Dermis blood vessel endothelial cell (primary cell): ENCODE results near the gene RNF180. TPM values are rescaled to one million over a fixed set of nuclear protein-coding genes. Genes with fewer than 3 reads are reported as not detected.
A peak's percentile ranks its signal among the peaks of the same experiment; 100 is the strongest.
"Not testable (repeated sequence)": the region's sequence is repeated elsewhere in the genome, so short reads cannot be mapped to it uniquely, and the experiment has no call there.

Source experiments
- DNase-seq: peaks from one replicate; pipeline ENCODE4 v3.0.0; 2010
- total RNA-seq: library from RNA; depleted of rRNA; stranded (reverse); fragments of >200 nt; gene quantifications from 2 replicates; pipeline ENCODE4 v1.2.3, GENCODE V29; 2014

RNF180 gene
- total RNA-seq, 1 donor from 2014 or later, result 6.1 TPM

DNA sequence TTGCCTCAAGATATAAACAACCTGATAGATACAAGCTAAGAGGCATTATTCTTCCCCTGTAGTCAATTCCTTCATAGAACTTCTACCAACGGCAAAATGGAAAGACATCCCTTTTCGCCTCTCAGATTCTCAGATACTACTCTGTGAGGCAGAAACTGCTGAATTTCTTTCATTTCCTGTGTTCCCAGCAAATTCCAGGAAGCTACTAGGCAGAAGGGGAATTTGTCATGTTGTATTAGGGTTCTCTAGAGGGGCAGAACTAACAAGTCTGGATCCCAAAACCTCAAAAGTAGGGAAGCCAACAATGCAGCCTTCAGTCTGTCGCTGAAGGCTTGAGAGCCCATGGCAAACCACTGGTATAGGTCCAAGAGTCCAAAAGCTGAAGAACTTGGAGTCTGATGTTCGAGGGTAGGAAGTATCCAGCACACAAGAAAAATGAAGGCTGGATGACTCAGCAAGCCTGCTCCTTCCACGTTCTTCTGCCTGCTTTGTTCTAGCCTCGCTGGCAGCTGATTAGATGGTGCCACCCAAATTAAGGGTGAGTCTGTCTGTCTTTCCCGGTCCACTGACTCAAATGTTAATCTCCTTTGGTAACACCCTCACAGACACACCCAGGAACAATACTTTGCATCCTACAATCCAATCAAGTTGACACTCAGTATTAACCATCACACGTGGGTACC lies 15.2 kb downstream of the RNF180 start:
- peak; percentile 15 for DNase-seq

DNA sequence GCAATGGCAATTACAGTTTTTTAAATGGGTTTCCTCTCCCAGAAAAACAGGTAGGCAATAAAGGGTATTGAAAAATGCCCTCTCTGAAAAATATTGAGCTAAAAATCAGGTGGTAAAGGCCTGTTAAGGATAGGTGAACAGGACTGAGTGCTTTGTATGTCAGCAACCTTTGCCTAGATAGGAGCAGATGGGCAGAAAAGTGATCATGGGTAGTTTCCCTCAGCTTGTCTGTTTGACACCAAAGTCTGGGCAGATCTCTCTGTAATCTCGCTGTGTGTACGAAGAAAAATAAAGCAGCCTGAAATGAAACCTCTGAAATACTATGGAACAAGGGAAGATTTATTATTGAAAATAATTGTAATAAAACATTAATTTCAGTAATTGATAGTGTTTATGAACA lies 15.8 kb downstream of the RNF180 start:
- DNase-seq, result no peak

DNA sequence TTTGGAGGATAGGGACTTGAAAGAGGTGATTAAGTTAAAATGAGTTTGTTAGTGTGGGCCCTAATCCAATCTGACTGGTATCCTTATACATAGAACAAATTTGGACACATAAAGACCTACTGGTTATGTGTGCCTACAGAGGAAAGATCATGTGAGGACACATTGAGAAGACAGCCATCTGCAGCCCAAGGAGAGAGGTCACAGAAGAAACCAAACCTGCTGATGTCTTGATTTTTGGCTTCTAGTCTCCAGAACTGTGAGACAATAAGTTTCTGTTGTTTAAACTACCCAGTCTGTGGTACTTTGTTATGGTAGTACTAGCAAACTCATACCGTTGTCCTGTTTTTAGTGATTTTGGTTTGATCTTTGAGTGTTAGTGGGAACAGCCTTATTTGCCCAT lies 18.3 kb downstream of the RNF180 start:
- DNase-seq, result no peak

DNA sequence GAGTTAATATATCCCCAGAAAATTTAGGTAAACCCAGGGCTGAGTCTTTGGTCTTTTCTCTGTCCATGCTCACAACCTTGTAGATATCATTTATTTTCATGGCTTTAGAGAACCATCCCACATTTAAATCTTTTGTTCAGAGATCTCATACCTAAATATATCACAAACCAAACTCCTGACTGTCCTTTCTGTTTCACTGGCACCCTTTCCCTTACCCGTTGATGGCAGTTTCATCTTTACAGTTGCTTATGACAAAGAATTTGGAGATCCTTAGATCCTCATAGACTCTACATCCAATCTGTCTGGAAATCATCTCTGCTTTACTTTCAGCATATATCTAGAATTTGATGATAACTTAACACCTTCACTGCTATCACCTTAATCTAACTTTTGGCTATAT lies 19.2 kb downstream of the RNF180 start:
- no peak for DNase-seq

DNA sequence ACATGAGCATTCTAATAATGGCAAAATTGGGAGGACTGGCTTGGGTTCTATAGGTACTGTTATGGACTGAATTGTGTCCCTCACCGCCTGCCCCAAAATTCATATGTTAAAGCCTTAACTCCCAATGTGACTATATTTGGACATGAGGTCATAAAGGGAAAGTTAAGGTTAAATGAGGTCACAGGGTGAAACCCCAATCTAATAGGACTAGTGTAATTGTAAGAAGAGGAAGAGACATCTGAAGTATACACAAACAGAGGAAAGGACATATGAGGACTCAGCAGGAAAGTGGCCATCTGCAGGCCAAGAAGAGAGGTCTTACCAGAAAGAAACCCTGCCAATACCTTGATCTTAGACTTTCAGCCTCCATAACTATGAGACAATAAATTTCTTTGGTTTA lies 23.1 kb downstream of the RNF180 start:
- no peak for DNase-seq

DNA sequence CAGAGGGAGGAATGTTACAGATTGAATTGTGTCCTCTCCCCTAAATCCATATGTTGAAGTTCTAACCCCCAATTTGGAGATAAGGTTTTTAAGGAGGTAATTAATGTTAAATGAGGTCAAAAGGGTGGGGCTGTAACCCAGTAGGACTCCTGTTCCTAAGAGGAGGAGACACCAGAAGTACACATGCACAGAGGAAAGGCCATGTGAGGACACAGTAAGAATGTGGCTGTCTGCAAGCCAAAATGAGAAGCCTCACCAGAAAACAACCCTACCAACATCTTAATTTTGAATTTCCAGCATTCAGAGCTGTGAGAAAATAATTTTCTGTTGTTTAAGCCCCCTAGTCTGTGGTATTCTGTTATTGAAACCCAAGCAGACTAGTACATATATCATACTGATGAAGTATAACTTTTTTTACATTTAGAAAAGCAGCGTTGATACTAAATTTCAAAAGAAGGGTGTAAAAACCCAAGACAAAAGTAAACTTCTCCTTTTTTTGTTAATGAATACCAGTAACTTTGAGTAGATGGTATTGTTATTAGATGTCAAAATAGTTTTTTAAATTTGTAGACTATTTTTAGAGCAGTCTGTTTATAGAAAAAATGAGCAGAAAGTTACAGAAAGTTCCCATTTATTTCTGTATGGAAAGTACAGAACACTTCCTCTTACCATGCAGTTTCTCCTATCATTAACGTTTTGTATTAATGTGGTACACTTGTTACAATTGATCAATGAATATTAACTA lies 25.1 kb downstream of the RNF180 start:
- DNase-seq, result no peak

DNA sequence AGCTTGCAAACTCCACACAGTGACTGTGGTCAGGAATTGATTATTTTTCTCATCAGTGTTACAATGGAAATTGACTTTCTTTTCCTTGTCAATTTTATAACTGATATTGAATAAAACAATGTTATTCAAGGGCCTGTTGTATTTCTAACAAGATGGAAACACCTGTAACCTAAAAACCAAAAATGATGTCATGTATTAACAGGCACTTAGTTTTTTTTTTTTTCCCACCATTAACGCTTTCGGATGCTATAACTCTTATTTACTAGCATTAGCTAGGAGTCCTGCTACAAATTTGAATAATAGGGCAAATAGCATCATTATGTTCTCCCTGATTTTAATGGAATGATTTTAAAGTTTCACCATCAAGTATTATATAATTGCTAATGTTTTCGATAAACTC lies 30.3 kb downstream of the RNF180 start:
- DNase-seq, result no peak

DNA sequence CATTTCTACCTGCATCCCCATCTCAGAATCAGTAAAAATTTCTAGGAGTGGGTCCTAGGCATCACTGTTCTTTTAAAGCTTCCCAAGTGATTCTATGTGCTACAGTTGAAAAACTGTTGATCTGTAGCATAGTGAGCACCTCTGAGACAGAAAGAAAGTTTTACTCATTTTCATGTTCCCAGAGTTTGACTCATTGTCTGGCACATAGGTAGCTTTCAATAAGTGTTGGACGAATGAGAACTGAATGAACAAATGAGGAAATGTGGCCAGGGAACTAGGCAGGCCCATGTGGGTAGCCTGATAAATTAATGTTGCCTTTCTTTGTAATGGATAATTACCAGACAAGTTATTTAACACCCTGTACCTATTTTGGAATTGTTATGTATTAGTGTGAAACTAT lies 33.8 kb downstream of the RNF180 start:
- DNase-seq, result no peak

DNA sequence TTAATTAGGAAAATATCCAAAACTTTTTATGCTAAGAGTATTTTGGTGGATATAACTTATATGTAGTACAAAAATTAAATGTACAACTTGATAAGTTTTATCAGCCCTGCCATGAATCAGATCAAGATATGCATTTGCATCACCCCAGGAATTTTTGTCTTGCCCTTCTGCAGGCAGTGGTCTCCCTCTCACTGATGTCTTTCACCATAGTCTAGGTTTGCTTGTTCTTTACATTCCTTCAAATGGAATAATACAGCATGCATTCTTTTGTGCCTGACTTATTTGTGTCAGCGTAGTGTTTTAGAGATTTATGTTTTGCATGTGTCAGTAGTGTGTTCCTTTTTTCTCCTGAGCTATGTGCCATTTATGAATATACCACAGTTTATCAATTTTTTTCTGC lies 36.4 kb downstream of the RNF180 start:
- DNase-seq, result no peak

DNA sequence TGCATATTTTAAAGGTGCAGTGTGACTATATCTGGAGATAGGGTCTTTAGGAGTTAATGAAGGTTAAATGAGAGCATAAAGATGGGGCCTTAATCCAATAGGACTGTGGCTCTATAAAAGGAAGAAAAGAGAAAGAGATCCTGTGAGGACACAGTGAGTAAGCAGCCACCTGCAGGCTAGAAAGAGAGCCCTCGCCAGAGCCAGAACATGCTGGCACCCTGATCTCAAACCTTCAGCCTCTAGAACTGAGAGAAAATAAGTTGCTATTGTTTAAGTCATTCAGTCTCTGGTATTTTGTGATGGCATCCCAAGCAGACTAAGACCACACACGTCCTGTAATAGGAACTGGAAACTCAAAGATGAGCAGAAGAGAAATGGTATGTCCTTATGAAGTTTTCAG lies 41.0 kb downstream of the RNF180 start:
- DNase-seq, result no peak

DNA sequence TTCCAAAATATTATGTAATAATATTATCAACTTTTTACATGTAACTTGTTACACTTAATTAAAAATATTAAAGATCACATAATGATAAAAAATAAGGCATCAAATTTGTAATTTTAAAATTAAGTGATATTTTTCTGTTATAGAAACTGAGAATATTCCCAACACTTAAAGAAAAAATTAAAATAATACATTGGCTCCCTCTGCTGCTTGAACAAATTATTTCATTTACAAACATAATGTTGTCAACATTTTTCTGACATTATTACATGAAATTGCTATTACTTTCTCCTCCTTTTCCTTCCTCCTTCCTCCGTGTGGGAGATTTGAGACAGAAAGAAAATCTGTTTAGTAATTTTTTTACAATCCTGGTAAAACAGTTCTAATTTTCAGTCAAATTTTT lies 42.3 kb downstream of the RNF180 start:
- DNase-seq, result peak; percentile 41

DNA sequence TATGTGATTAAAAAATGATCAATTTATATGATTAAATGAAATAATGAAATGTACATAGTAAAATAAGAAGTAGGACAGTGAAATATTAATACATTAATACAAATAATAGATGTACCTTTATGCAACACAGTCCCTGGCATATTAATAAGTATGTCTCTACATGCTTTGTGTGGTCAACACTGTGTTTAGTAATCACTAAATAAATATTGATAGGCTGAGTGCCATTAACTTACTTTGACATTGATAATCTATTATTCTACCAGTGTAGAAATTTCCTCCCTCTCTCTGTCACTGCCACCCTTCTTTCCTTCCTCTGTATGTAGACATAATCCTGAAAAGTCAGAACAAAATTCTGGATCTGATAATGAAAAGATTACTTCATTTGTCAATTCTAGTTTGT lies 43.7 kb downstream of the RNF180 start:
- DNase-seq, result no peak

DNA sequence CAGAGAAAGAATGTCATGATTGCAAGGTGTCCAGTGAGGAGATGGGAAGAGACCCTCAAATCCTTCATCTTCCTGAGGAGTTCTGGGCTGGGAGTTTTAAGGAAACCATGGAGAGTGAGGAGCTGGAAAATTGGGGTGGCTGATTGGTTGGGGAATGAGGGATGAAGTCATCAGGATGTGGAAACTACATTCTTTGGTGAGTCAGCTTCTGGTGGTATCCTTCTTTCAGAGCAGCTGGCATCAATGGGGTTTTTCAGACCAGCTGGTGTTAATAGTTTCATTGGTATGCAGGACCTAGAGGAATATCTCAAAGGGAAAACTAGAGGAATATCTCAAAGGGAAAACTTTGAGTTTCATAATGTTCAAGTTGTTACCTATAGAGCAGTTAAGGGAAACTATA lies 45.2 kb downstream of the RNF180 start:
- peak; percentile 79 for DNase-seq

DNA sequence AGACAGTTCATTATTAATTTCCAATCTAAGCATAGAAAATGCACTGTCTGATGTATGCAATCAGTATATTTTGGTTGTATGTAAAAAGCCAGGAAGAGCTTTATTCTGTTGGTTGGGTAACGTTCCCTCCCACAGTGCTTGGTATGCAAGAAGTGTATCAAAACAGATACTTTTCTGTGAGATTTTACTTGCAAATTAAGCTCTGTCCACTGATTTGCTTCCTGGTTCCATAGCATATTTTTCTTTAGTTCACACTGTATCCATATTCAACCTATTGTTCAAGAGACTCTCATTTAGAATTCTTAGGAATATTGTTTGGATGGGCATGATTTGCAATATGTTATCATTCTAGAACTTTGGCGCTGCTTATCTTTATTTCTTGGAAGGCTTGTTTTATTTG lies 47.4 kb downstream of the RNF180 start:
- no peak for DNase-seq

DNA sequence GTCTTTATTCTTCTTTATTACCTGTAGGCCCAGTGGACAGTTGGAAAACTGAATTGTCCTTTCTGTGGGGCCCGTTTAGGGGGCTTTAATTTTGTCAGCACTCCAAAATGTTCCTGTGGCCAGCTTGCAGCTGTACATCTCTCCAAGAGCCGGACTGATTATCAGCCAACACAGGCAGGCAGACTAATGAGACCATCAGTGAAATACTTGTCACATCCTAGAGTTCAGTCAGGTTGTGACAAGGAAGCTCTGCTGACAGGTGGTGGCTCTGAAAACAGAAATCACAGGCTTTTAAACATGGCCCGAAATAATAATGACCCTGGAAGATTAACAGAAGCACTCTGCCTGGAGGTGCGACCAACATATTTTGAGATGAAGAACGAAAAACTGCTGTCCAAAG lies 47.9 kb downstream of the RNF180 start:
- DNase-seq, result no peak

DNA sequence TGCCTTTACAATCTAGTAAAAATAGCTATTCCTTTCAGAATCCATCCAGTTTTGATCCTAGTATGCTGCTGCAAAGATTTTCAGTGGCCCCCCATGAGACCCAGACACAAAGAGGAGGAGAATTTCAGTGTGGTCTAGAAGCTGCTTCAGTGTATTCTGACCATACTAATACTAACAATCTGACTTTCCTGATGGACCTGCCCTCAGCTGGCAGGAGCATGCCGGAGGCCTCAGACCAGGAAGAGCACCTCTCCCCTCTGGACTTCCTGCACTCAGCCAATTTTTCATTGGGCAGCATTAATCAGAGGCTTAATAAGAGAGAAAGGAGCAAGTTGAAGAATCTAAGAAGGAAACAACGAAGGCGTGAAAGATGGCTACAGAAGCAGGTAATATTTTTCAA lies 48.5 kb downstream of the RNF180 start:
- DNase-seq, result no peak

DNA sequence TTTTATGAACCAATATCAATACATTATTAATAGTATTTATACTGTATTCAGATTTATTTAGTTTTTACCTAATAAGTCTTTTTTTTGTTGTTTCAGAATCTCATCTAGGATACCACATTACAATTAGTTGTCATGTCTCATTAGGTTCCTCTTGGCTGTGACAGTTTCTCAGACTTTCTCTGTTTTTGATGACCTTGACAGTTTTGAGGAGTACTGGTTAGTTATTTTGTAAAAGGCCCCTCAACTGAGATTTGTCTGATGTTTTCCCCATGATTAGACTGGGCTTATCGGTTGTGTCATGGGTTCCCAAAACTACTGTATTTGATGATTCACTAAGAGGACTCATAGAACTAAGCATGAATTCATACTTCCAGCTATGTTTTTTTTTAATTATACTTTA lies 56.3 kb downstream of the RNF180 start:
- no peak for DNase-seq

DNA sequence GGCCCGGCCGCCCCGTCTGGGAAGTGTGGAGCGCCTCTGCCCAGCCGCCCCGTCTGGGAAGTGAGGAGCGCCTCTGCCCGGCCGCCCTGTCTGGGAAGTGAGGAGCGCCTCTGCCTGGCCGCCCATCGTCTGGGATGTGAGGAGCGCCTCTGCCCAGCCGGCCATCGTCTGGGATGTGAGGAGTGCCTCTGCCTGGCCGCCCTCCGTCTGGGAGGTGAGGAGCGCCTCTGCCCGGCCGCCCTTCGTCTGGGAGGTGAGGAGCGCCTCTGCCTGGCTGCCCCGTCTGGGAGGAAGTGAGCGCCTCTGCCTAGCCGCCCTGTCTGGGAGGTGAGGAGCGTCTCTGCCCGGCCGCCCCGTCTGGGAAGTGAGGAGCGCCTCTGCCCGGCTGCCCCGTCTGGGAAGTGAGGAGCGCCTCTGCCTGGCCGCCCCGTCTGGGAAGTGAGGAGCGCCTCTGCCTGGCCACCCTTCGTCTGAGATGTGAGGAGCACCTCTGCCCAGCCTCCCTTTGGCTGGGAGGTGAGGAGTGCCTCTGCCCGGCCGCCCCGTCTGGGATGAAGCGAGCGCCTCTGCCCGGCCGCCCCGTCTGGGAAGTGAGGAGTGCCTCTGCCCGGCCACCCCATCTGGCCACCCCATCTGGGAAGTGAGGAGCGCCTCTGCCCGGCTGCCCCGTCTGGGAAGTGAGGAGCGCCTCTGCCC lies 59.8 kb downstream of the RNF180 start:
- DNase-seq, result not testable (repeated sequence)

DNA sequence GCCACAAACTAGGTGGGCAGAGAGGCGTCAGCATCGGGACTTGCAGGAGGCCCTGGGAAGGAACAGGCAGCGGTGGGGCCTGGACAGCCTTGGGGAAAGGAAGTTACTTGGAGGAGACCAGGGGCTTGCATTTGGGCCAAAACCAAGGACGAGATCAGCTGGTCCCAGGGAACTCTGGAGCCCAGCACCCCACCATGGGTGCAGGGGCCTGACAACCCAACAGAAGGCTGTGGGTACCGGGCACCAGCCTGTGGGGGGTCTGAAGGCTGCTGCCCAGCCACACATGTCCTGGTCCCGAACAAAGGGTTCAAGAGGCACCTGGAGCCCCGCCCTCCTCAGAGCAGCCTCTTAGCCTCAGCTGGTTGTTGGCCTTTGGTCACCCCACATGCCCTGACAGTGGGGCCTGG lies 61.5 kb downstream of the RNF180 start:
- DNase-seq, result not testable (repeated sequence)

DNA sequence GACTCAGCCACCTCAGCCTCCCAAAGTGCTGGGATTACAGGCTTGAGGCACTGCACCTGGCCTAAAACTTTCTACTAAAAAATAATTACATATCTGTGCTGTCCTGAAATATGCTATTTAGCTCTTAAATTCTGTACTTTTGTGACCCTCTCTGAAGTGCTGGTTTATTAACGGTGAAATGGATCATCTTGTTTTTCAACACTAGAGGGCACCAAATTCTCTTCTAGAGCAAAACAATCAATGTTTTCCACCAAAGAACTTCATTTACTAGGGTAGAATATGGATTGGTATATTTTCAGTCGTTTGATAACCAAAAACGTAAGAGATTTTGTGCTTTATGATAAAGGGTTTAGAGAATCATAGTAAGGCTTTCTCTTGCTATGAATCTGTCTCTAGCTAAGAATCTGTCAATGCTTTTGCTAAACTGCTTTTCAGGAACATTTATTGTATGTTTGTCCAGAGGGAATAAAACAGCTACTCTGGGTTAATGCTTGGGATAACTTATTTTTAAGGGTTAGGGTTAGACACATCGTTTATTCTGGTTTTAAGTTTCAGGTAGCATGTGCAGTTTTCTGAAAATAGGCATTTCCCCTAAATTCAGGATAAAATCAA lies 63.6 kb downstream of the RNF180 start:
- peak; percentile 59 for DNase-seq

DNA sequence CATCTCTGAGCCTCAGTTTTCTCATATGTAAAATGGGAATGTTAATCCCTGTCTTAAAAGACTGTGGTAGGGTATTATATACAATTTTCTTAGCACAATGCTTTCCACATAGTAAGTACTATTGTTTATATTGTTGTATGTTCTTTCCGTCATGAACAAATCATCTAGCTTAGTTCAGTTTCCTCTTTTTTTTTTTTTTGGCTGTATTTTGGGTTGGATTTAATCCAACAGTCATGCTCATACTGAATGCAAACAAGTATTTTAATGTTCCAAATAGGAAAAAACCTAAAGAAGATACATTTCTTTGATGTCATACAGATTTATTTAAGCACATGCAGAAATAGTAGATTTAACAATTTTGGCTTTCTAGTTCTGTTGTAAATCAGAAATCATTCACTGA lies 95.1 kb downstream of the RNF180 start:
- no peak for DNase-seq

DNA sequence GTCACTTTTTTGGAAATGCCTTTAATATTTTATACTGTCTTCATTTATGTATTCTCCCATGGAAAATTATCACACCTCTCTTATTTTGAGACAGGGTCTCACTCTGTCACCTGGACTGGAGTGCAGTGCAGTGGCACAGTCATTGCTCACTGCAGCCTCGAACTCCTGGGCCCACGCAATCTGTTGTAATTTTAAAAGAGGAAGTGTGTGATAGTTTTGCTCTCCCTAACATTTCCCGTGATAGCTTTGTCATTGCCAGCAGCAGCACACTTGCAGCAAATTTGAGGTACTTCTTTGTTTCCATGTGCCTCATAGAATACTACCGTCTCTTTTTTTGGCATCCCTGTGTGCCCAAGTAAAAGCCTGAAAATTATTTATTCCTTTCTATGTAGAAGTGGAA lies 103.5 kb downstream of the RNF180 start:
- no peak for DNase-seq

DNA sequence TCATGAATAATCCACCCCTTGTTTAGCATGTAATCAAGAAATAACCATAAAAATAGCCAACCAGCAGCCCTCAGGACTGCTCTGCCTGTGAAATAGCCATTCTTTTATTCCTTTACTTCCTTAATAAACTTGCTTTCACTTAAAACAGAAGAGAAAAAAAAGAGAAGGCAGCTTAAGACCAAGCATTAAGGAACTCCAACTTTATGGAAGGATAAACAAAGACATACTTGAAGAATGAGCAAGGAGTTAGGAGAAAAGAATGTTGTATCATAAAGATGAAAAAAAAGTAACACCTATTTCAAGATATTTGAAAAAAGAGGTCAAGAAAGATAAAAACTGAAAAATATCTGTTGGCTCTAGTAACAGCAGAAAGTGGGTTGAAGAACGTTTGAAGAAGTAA lies 107.6 kb downstream of the RNF180 start:
- no peak for DNase-seq
